ENCODE measurements around the gene LAMA2. TPM values are rescaled to one million over a fixed set of nuclear protein-coding genes. Genes with fewer than 3 reads are reported as not detected.

LAMA2 gene
- total RNA-seq, 6 experiments from 2014 or later, result 2.9 to 12.1 (median 6.2) TPM

DNA sequence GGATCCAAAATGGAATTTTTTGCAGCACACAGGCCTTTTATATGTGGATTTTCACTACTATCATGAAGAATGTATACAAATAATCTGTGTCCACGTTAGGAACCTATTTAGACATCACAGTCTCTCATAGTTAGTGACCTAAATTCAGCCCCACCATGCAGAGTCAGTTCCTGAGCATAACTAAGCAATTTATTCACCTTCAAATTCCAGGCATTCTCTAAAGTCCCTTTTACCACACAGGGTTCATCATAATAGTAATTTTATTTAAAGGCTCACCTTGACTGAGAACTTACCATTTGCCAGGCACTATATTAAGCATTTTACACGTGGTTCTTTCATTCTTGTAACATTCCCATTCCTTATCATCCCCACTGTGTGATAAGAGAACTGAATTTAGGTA lies 473.2 kb downstream of the LAMA2 start:
- ATAC-seq, result no peak
- intact Hi-C loops (cut with DNase I), result no loop called here
- TF ChIP-seq POLR2A (IDR thresholded peaks at IDR 0.05) (no peak), CTCF (IDR thresholded peaks at IDR 0.05) (no peak)
- no peaks in the 10 kb centered on the region for H3K4me1 ChIP-seq
- DNase-seq, result no peak
- no peaks in the 10 kb centered on the region for H3K27me3 ChIP-seq
- 27% methylated on average over 2 of the region's 2 CpGs for WGBS (ENCODE audit: insufficient coverage, low coverage, low lambda C conversion rate, missing lambda C conversion rate)
- no peaks in the 10 kb centered on the region for H3K9me3 ChIP-seq
- no peak overlapping the region for H3K27ac ChIP-seq
- H3K36me3 ChIP-seq, result no peaks in the 10 kb centered on the region
- no peak overlapping the region for H3K4me3 ChIP-seq

DNA sequence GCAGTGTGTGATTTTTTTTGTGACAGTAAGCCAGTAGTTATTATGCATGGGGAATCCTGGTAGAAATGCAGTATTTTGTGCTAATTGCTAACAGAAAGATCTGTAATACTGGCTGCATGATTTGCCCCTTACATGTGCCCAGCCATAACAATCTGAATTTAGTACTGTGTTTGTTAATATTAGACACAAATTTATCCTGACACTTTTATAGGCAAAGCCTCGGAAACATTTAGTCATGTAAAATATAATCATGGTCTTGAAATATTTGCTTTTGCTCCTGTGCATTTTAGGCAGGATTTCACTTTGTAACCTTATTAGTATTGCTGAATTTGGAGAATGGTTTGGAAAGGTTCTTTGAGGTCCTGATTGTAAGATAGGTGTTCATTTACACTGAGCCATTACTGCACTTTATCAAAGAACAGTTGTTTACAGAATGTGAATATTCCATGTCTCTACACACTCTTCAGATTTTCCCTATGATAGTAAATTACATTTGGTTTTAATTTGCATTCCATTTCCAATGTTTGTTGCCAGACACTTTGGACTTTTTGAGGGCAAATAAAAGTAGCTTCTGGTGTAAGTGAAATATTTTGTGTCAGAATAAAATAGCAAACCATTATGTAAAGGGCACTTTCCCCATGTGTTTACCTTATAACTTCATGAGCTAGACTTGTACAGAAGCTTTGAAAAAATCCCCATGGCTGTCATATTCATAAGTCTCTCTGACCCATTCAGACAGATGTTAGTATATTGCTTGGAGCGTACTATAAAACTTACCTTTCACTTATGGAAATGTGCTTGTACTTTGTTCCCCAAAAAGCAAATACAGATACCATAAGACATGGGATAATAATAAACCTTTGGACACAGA lies 477.1 kb downstream of the LAMA2 start:
- Histone ChIP-seq H3K27me3 (no peaks in the 10 kb centered on the region), H3K4me1 (no peaks in the 10 kb centered on the region), H3K9me3 (no peaks in the 10 kb centered on the region), H3K4me3 (no peak overlapping the region), H3K27ac (no peak overlapping the region), H3K36me3 (no peaks in the 10 kb centered on the region)
- intact Hi-C loops (cut with DNase I), result no loop called here
- 64% methylated on average over 2 of the region's 2 CpGs for WGBS (ENCODE audit: insufficient coverage, low coverage, low lambda C conversion rate, missing lambda C conversion rate)
- DNase-seq (no peak), ATAC-seq (no peak)
- TF ChIP-seq POLR2A (IDR thresholded peaks at IDR 0.05) (no peak), CTCF (IDR thresholded peaks at IDR 0.05) (no peak)

DNA sequence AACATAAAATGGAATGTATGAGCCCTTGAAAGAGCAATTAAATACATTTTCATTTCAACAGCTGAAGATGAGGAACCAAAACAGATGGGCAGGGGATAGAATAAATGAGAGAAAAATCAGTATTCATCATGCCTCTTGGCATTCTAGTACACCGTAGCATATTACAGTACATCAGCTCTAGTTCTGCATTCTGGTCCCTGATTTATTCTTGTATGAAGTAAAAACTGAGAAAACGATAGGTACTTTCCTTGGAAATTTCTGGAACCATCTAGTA lies 477.7 kb downstream of the LAMA2 start:
- Histone ChIP-seq H3K4me3 (no peak overlapping the region), H3K9me3 (no peaks in the 10 kb centered on the region), H3K36me3 (no peaks in the 10 kb centered on the region), H3K4me1 (no peaks in the 10 kb centered on the region), H3K27me3 (no peaks in the 10 kb centered on the region), H3K27ac (no peak overlapping the region)
- no peak for TF ChIP-seq POLR2A (IDR thresholded peaks at IDR 0.05)
- no peak for TF ChIP-seq CTCF (IDR thresholded peaks at IDR 0.05)
- ATAC-seq, result no peak
- 41% methylated on average over 2 of the region's 2 CpGs for WGBS (ENCODE audit: insufficient coverage, low coverage, low lambda C conversion rate, missing lambda C conversion rate)
- DNase-seq, result no peak
- intact Hi-C loops (cut with DNase I), result no loop called here

DNA sequence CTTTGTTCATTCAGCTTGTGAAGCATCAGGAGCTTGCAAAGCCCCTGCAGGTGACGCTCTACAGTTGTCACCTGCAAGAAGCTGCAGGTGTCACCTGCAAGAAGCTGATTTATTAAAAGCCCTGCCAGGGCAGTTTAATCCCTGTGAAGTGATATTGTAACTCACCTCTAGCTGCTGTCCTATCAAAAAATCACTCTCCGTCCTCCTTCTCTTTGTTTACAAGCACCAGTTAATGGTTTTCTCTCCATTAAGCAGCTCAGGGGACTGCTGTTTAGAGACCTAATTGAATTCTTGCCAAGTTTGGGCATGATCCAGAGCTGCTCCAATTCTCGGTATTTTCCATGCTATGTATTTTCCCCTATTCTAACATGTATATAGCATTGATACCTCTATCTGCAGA lies 481.1 kb downstream of the LAMA2 start:
- Histone ChIP-seq H3K4me3 (no peak overlapping the region), H3K27ac (no peak overlapping the region), H3K36me3 (no peaks in the 10 kb centered on the region), H3K27me3 (no peaks in the 10 kb centered on the region), H3K9me3 (no peaks in the 10 kb centered on the region), H3K4me1 (no peaks in the 10 kb centered on the region)
- no peak for TF ChIP-seq CTCF (IDR thresholded peaks at IDR 0.05)
- TF ChIP-seq POLR2A (IDR thresholded peaks at IDR 0.05), result no peak
- WGBS (ENCODE audit: insufficient coverage, low coverage, low lambda C conversion rate, missing lambda C conversion rate), result 63% methylated on average over 3 of the region's 3 CpGs
- intact Hi-C loops (cut with DNase I), result no loop called here
- ATAC-seq (no peak), DNase-seq (no peak)

Measured in right lobe of liver (tissue), 6 donors.